Psoas muscle (tissue), 8 donors: ENCODE data around the gene CPNE1. TPM values are rescaled to one million over a fixed set of nuclear protein-coding genes. Genes with fewer than 3 reads are reported as not detected.
"Not testable (repeated sequence)": the region's sequence is repeated elsewhere in the genome, so short reads cannot be mapped to it uniquely, and the experiment has no call there.

ENCODE experiments used
- ATAC-seq, 4 donors: fragments of 200-7000 bp; cut with Tn5 transposase; one replicate each; pipeline ENCODE4 v1.9.1; 2020; ENCODE audit warnings: moderate library complexity in 3 of 4, mild to moderate bottlenecking in 2 of 4
- DNase-seq, 2 donors: peaks; one replicate each; pipeline ENCODE4 v3.0.0-alpha.2; 2020
- H3K27ac ChIP-seq: fragments of 200-600 bp; one replicate; pipeline ENCODE4 v1.8.0; 2022
- H3K27me3 ChIP-seq, 3 donors: fragments of 200-600 bp in 1 of 3; one replicate each; pipeline versions ENCODE4 v1.6.1 to v1.8.0; 2013 to 2022; ENCODE audit warnings: low read length in 2 of 3, mild to moderate bottlenecking in 2 of 3, moderate library complexity in 1 of 3; ENCODE audit not compliant: insufficient read depth in 3 of 3
- H3K36me3 ChIP-seq, 2 donors: fragments of 200-600 bp in 1 of 2; one replicate each; pipeline versions ENCODE4 v1.6.1 to v1.8.0; 2013 to 2022; ENCODE audit warnings: low read depth in 1 of 2, mild to moderate bottlenecking in 1 of 2, moderate library complexity in 1 of 2; ENCODE audit not compliant: insufficient read depth in 1 of 2
- H3K4me1 ChIP-seq: fragments of 200-600 bp; one replicate; pipeline ENCODE4 v1.8.0; 2022
- H3K4me3 ChIP-seq: fragments of 200-600 bp; one replicate; pipeline ENCODE4 v1.8.0; 2022; ENCODE audit warnings: mild to moderate bottlenecking
- H3K9me3 ChIP-seq: fragments of 200-600 bp; one replicate; pipeline ENCODE4 v1.8.0; 2022
- WGBS, 3 donors: extraction: QIAGEN DNeasy Blood & Tissue Kit; methylation state at CpG; one replicate each; pipeline versions ENCODE4 v1.1.6 to v1.1.7; 2013; 5-methylcytosine and 5-hydroxymethylcytosine counted together
- intact Hi-C, 2 donors: fragments of 100-400 bp; cut with DNase I; formaldehyde crosslinking; loops; one replicate each; pipeline versions ENCODE4 v1.11.0 to v1.14.2; 2022
- polyA plus RNA-seq, 3 donors: library from polyadenylated mRNA; stranded (reverse); fragments of 200-250 nt; gene quantifications; one replicate each; pipeline ENCODE4 v1.2.3, GENCODE V29; 2013
- total RNA-seq, 4 donors: library from RNA; stranded (reverse); fragmentation: NEBNext Ultra II Directional in 2 of 4; extraction: Animal tissue kit (Norgen Biotek cat#: 25700) in 2 of 4; gene quantifications; one replicate each; pipeline versions ENCODE4 v1.2.1 to v1.2.4, GENCODE V29; 2021 to 2023
- TF ChIP-seq, protein P1 (sequence below): fragments of 200-600 bp; IDR thresholded peaks from one replicate; pipeline ENCODE4 v1.8.0; 2022; ENCODE audit warnings: antibody characterized with exemption
- donor health status: healthy with polysubstance abuse.
- donor health status: DM: no; HTN: no; CAD: no; lungs with moderate emphysema.
- donor health status: Bipolar disorder and iron deficiency.
- donor health status: healthy.
- donor health status: DM: yes; HTN: yes; CAD: no.
- donor health status: DM: no; HTN: no; CAD: no.
- donor health status: DM: no; HTN: no; CAD: no.
- donor health status: DM: yes; HTN: yes; CAD: no.

CPNE1 gene
- total and polyA plus RNA-seq, 7 donors, result 55.9 to 75.4 (median 62.1) TPM

GRCh38 chr20:35710884-35711587 lies 46.3 kb upstream of the CPNE1 start:
- DNase-seq (no peak), ATAC-seq (no peak)
- 38 to 64% (median 42%) methylated on average over 6 of the region's 6 CpGs for WGBS, 3 donors
- Histone ChIP-seq H3K36me3 (peaks cover 6 to 100% of the 10 kb centered on the region in 2 donors), H3K4me1 (peaks cover 43% of the 10 kb centered on the region), H3K27ac (peak overlapping the region; percentile 28), H3K4me3 (no peak overlapping the region), H3K27me3 (no peaks in the 10 kb centered on the region), H3K9me3 (no peaks in the 10 kb centered on the region)
- intact Hi-C loops, result loop anchor here in 1 of 2 donors (10.0 kb wide), 1 partner anchor 56 kb away; no protein-coding TSS in a partner anchor
- TF ChIP-seq, protein P1, sequence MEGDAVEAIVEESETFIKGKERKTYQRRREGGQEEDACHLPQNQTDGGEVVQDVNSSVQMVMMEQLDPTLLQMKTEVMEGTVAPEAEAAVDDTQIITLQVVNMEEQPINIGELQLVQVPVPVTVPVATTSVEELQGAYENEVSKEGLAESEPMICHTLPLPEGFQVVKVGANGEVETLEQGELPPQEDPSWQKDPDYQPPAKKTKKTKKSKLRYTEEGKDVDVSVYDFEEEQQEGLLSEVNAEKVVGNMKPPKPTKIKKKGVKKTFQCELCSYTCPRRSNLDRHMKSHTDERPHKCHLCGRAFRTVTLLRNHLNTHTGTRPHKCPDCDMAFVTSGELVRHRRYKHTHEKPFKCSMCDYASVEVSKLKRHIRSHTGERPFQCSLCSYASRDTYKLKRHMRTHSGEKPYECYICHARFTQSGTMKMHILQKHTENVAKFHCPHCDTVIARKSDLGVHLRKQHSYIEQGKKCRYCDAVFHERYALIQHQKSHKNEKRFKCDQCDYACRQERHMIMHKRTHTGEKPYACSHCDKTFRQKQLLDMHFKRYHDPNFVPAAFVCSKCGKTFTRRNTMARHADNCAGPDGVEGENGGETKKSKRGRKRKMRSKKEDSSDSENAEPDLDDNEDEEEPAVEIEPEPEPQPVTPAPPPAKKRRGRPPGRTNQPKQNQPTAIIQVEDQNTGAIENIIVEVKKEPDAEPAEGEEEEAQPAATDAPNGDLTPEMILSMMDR, result no peak

DNA sequence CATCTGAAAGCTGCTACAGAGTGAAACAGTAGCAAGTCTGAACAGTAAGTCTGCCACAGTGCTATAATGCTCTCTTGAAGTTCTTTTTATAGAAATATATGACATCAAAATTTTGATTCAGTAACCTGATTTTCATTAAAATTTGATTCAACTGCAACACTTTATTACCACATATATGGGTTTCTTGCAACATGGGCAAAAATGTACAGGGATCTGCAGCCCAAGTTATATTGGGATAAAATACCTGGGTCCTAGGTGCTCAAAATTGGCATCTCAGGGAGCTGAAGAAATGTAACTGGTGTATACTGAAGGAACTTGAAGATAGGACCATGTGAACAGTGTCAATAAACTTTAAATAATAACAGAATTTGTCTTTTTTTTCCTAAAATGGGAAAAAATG lies 45.3 kb upstream of the CPNE1 start:
- TF ChIP-seq, protein P1, result no peak
- Histone ChIP-seq H3K4me3 (no peak overlapping the region), H3K4me1 (peaks cover 33% of the 10 kb centered on the region), H3K27ac (no peak overlapping the region), H3K9me3 (no peaks in the 10 kb centered on the region), H3K27me3 (no peaks in the 10 kb centered on the region), H3K36me3 (peaks cover 4 to 100% of the 10 kb centered on the region in 2 donors)
- no peak for DNase-seq
- intact Hi-C loops, result loop anchor here in 1 of 2 donors (10.0 kb wide), 1 partner anchor 55 kb away; no protein-coding TSS in a partner anchor
- no peak for ATAC-seq

DNA sequence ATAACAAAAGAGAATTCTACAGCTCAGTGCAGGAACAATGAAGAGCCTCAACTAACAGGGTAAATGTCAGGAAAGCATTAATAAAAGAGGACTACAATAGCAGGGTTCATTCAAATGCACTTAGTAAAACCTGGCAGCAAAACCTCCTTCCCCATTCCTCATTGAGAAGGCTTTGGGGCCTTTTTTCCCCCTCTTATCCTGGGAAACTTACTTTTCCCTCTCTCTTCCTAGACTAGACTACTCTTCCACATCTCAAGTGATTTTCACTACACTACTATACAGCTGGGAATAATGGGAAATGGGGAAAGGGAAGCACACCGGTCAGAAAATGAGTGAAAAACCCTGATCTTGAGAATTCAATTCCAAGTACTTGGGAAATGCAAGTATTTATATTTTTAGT lies 44.6 kb upstream of the CPNE1 start:
- DNase-seq (no peak), ATAC-seq (no peak)
- H3K9me3 ChIP-seq, result no peaks in the 10 kb centered on the region
- peaks cover 4 to 100% of the 10 kb centered on the region in 2 donors for H3K36me3 ChIP-seq
- H3K27me3 ChIP-seq, result no peaks in the 10 kb centered on the region
- H3K27ac ChIP-seq, result peak overlapping the region; percentile 26
- 78 to 94% (median 84%) methylated on average over 1 of the region's 1 CpG for WGBS, 3 donors
- H3K4me1 ChIP-seq, result peaks cover 29% of the 10 kb centered on the region
- TF ChIP-seq, protein P1, result no peak
- H3K4me3 ChIP-seq, result no peak overlapping the region
- intact Hi-C loops, result no loop called here

DNA sequence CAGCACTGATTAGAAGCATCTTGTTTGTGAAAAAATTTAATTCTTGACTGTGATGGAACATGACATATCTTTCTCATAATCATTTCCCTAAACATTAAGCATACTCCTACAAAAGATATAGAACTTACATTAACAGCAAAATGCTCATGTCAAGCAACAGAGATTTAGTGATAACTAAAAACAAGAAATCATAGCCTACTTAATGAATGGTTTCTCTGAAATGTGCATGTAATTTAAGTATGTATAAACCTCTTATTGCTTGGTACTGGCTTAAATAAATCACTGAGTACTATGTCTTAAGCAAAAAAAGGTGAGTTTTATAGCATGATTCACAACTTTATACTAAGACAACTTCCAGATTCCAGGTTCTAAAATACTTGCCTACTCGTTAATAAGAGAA lies 43.8 kb upstream of the CPNE1 start:
- TF ChIP-seq, protein P1, result no peak
- no peak overlapping the region for H3K4me3 ChIP-seq
- no peak overlapping the region for H3K27ac ChIP-seq
- WGBS, 3 donors, result 40 to 67% (median 53%) methylated on average over 1 of the region's 1 CpG
- DNase-seq, result no peak
- intact Hi-C loops, result no loop called here
- no peak for ATAC-seq
- H3K36me3 ChIP-seq, result peaks cover 4 to 100% of the 10 kb centered on the region in 2 donors
- H3K4me1 ChIP-seq, result peaks cover 31% of the 10 kb centered on the region
- no peaks in the 10 kb centered on the region for H3K9me3 ChIP-seq
- no peaks in the 10 kb centered on the region for H3K27me3 ChIP-seq

- ATAC-seq, H3K9me3 ChIP-seq: not testable (repeated sequence)
- H3K36me3 ChIP-seq, result peaks cover 10 to 100% of the 10 kb centered on the region in 2 donors
Measured at GRCh38 chr20:35706591-35707529, 42.2 kb upstream of the CPNE1 start.

DNA sequence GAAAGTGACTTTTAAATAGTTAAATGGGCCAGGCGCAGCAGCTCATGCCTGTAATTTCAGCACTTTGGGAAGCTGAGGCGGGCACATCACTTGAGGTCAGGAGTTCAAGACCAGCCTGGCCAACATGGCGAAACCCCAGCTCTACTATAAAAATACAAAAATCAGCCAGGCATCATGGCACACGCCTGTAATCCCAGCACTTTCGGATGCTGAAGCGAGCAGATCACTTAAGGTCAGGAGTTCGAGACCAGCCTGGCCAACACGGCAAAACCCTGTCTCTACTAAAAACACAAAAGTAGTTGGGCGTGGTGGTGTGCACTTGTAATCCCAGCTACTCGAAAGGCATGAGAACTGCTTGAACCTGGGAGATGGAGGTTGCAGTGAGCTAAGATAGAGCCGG lies 41.2 kb upstream of the CPNE1 start:
- intact Hi-C loops, DNase-seq, ATAC-seq, H3K27me3 ChIP-seq, H3K9me3 ChIP-seq, H3K4me3 ChIP-seq, H3K27ac ChIP-seq: not testable (repeated sequence)
- peaks cover 31% of the 10 kb centered on the region for H3K4me1 ChIP-seq
- peaks cover 10 to 100% of the 10 kb centered on the region in 2 donors for H3K36me3 ChIP-seq
- WGBS, 3 donors, result 74 to 93% (median 79%) methylated on average over 11 of the region's 11 CpGs

More at GRCh38 chr20:35706591-35707529, 42.2 kb upstream of the CPNE1 start:
- intact Hi-C loops, H3K4me3 ChIP-seq, H3K27me3 ChIP-seq, DNase-seq, H3K27ac ChIP-seq: not testable (repeated sequence)
- WGBS, 3 donors, result 86 to 90% (median 87%) methylated on average over 17 of the region's 17 CpGs
- H3K4me1 ChIP-seq, result peaks cover 39% of the 10 kb centered on the region
